Activated CD4-positive, alpha-beta T cell treated with anti-CD3 and anti-CD28 coated beads for 4 hours (primary cell): Measurements from ENCODE around the gene TRIM28.
"Not testable (repeated sequence)": the region's sequence is repeated elsewhere in the genome, so short reads cannot be mapped to it uniquely, and the experiment has no call there.

Experiments
- DNase-seq, 2 donors: peaks; one replicate each; pipeline ENCODE4 v3.0.0-alpha.2; 2020

Gene TRIM28

DNA sequence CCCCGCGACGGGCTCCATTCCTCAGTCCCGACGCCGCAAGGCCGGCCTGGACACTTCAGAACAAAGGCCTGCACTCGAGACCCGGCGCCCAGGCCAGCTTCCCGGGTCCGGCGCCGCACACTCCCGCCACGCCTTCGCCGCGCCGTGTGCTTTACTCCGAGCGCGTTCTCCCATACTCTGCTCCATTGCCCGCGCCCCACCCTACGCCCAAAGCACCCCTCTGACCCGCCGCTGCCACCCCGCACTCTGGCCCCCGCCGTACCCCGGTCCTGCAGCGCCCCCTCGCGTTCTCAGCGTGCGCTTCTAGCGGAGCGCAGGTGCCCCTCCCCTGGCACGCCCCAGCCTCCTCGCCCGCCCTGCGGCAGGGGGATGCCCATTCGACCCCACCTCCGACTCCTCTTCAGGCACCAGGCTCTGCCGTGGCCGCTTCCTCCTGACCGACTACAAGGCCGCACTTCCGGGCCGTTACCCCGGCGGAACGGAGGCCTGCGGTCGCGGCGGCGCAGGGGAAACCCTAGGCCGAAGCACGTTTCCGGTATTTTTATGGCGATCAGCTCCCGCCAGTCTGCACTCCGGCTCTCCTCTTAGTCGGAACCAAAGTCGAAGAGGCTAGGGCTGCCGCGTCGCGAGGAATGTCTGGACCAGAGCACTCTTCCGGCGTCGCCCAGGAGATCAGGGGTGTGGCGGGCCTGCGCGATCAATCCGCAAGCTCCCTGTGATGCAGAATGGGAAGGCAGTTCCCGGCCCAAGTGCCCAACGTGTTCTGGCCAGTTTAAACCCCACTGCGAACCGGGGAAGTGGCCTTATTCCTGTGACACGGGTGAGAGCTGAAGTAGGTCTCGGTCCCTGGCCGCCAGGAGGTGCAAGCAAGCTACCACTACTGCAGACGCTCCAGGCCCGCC, 24.3 kb upstream of the TRIM28 start, which contains the start of gene ZBTB45:
ZBTB45 (minus strand) TSS at position 456 of the 902 bp plus-strand sequence. CDS start 2,137 bp downstream, outside the sequence.
- DNase-seq: peak; percentile 81 to 83

DNA sequence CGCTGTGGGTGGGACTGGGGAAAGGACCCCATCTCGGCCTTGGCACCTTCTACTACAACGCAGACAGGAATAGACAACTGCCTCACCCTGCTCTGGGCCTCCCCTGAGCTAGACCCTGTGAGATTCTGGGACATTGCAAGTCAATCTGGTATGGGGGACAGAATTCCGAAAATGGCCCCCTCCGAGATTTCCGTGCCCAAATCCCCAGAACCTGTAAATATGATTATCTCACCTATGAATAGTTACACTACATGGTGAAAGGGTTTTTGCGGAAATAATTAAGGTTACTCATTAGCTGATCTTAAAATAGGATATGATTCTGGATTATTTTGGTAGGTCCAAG, 23.6 kb upstream of the TRIM28 start:
- no peak for DNase-seq

DNA sequence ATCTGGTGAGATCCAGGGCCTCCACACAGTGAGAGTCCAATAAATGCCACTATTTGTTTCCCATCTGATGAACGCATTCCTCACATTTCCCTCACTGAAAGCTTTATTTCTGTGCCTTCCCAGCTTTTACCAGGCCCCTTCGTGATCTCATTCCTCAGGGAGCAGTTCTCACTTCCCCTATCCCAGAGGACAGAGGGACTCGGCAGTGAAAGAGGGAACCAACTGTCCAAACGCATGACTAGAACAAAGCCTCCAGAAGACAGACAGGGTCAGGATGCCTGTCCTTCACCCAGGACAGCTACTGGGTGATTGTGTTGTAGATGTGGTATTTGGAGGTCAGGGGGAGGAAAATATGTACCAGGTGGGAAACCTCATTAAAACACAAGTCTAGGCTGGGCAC, 22.2 kb upstream of the TRIM28 start:
- DNase-seq: no peak

DNA sequence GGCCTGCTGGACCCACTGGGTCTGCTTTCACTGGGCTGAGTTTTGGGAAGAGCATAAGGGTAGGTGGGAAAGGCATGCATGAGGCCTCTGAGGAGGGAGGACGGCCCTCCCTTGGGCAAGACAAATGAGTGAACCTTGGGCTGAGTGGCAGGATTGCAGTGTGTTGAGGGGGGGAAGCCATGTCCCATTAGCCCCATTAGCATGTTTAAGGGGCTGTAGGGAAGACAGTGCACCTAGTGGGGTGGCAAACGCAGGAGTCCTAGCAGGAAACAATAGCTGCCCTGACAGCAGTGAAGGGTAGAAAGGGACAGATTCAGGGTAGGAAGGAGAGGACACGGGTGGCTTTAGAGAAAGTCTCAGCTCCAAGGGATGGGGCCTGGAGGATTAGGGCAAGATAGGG, 21.2 kb upstream of the TRIM28 start:
- no peak for DNase-seq

DNA sequence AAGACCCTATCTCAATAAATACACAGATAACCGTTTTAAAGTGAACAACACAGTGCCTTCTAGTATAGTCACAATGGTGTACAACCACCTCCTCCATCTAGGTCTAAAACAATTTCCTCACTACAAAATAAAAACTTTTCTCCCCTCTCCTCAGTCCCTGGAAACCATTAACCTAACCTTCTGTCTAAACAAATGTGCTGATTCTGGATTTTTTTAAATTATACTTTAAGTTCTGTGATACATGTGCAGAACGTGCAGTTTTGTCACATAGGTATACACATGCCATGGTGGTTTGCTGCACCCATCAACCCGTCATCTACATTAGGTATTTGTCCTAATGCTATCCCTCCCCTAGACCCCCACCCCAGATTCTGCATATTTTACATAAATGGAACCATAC, 14.5 kb upstream of the TRIM28 start:
- DNase-seq: no peak

DNA sequence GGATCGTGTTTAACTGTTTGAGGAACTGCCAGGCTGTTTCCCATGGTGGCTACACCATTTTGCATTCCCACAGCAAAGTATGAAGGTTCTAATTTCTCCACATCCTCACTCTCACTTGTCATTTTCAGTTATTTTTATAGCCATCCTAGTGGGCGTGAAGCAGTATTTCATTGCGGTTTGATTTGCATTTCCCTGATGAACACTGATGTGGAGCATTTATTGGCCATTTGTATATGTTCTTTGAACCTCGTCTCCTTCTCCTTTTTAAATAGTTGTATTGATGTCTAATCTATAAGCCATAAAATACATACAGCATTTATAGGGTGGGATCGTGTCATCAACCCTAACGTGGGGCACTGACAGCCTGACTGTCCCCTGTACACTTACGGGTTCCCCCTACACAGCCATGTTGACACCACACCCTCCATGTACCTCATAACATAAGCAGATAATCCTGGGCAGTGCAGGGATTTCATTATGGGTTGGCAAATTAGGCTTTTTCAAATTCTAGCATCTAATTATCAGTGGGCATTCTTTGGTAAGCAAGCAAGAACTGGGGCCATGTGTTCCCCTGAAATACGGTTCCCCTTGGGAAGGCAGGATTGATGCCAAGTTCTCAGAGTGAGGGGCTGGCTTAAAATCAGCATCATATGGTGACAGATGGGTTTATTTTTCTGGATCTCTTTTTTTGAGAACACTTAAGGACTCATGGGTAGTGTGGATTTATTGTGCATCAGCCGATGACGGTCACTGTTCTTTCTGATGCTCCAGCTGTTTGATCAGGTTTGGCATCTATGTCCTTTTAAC, 12.6 kb upstream of the TRIM28 start:
- DNase-seq: no peak

DNA sequence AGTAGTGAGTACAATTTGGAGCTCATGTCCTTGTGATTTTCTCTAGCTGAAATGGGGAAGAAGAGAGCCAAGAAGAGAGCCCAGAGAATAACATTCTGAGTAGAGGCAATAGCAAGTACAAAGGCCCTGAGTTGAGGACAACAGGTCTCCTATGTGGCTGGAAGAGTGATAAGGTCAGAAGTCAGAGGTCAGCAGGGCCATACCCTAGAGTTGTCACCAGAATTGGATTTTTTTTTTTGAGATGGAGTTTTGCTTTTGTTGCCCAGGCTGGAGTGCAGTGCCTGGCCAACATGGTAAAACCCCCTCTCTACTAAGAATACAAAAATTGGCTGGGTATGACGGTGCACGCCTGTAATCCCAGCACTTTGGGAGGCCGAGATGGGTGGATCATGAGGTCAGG, 8.0 kb upstream of the TRIM28 start:
- no peak for DNase-seq

DNA sequence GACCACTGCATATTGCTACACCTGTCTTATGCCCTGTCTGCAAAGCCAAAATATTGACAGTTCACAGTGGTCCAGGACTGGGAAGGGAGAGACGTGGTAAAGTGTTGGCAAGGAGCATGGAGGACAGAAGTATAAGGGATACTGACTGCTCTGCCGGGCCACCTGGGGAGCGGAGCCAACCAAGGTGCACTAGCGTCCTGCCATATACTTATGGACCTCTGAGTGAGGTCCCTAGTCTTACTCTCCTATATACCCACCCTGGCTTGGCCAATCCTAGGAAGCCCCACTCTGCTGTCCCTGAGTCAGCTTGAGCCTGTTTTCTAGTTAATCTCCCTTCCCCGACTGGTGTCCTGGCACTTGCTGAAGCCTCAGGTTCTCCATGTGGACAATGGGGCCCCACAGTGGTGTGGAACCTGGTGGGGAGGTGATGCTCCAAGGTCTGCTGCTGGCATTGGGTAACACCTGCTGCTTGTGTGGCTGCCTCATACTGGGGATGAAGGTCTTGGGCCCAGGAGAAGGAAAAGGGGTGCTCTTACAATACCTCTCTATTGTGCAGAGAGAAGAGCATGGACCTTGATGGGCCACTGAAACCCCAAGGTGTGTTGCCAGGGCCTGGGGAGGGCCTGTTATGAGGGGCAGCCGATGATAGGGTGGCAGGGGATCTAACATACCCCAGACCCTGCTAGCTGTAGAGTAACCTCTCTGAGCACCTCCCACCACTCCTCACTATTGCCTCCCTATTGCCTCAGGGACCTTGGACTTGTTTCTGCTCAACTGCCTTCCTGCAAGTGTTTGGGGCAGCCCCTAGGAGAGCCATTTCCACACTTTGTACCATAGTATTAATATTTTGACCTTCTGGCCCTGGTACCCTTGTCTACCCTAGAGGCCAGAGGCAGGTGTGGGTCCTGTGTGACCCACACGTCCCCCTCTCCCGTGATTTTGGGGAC, 6.7 kb upstream of the TRIM28 start:
- no peak for DNase-seq

DNA sequence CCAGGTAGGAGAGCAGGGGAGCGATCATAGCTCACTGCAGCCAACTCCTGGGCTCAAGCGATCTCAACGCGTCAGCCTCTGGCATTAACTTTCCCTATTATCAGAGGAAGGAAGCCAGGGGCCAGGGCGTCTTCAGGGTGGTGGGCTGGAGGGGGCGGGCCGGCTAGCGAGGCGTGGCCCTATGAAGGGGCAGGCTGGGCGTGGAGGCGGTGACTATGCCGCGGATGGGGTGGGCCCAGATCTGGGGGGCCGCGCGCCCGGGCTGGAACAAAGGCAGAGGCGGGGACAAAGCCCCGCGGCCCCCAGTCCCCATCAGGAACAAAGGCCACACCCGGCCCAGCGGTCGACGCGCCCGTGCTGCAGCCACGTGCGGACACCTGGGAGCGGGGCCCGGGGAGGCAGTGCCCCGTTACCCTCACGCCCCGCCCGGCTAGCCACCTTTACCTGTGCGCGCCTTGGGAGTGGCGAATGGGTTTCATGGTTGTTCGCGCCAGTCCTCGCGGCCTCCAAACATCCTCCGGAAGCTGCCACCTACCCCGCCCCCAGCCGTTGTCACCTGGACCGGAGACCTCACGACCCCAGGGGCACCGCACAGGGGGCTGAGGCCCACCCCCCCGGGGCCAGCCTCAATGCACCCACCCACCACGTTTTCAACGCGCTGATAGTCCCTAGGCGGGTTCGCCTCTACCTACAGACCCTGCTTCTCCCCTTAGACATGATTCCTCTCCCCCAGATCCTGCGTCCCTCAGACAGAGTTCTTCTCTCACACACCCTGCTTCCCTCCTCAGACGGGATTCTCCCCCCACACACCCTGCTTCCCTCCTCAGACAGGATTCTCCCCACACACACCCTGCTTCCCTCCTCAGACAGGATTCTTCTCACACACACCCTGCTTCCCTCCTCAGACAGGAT, 5.4 kb upstream of the TRIM28 start:
- no peak for DNase-seq

DNA sequence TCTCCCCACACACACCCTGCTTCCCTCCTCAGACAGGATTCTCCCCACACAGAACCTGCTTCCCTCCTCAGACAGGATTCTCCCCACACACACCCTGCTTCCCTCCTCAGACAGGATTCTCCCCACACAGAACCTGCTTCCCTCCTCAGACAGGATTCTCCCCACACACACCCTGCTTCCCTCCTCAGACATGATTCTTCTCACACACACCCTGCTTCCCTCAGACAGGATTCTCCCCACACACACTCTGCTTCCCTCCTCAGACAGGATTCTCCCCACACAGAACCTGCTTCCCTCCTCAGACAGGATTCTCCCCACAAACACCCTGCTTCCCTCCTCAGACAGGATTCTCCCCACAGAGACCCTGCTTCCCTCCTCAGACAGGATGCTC, 4.7 kb upstream of the TRIM28 start:
- DNase-seq: not testable (repeated sequence)

DNA sequence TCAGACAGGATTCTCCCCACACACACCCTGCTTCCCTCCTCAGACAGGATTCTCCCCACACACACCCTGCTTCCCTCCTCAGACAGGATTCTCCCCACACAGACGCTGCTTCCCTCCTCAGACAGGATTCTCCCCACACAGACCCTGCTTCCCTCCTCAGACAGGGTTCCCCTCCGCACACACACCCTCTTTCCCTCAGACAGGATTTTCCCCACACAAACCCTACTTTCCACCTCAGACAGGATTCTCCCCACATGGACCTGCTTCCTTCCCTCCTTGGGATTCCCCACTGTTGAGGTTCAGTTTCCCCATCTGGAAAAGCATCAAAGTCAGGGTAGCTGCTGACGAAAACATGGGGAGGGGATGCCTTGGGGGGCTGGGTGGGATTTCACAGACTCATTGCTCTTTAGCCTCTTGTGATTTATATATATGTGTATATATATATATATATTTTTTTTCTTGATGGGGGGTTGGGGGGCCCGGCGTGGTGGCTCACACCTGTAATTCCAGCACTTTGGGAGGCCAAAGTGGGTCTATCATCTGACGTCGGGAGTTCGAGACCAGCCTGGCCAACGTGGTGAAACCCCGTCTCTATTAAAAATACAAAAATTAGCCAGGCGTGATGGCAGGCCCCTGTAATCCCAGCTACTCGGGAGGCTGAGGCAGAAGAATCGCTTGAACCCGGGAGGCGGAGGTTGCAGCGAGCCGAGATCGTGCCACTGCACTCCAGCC, 1.1 kb upstream of the TRIM28 start:
- not testable (repeated sequence) for DNase-seq

DNA sequence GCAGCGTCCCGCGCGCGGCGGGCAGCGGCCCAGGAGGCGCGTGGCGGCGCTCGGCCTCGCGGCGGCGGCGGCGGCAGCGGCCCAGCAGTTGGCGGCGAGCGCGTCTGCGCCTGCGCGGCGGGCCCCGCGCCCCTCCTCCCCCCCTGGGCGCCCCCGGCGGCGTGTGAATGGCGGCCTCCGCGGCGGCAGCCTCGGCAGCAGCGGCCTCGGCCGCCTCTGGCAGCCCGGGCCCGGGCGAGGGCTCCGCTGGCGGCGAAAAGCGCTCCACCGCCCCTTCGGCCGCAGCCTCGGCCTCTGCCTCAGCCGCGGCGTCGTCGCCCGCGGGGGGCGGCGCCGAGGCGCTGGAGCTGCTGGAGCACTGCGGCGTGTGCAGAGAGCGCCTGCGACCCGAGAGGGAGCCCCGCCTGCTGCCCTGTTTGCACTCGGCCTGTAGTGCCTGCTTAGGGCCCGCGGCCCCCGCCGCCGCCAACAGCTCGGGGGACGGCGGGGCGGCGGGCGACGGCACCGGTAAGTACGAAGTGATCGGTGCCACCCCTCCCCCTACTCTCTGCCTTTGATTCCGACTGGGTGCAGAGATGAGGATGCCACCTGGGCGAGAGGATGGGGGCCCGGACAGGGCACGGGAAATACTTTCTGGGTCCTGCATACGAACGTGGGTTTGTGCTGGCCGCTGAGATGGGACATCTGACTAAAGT, 874 bp downstream of the TRIM28 start:
- DNase-seq: peak in 1 of 2 donors; percentile 72

DNA sequence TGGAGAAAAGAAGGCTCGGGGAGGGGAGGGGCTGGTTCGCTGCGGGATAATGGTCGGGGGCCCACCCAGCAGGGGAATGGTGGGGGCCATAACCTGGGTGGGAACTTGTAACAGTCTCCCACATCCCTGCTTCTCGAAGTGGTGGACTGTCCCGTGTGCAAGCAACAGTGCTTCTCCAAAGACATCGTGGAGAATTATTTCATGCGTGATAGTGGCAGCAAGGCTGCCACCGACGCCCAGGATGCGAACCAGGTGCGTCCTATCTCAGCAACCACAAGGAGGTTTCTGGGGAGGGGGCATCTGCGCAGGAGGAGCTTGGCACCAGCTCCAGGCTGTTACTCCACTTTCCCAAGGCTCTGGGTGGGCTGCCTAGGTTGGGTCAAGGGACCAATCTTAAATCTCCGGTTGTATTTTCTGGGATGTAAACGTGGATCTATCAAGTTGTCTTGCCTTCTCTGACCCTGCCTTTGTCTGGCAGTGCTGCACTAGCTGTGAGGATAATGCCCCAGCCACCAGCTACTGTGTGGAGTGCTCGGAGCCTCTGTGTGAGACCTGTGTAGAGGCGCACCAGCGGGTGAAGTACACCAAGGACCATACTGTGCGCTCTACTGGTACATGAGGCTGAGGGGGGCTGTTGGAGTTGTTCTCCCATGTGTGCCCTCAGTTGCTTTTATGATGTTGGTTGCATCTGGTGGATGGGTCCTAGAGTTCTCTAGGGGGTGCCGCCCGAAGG, 1.6 kb downstream of the TRIM28 start:
- DNase-seq: no peak

DNA sequence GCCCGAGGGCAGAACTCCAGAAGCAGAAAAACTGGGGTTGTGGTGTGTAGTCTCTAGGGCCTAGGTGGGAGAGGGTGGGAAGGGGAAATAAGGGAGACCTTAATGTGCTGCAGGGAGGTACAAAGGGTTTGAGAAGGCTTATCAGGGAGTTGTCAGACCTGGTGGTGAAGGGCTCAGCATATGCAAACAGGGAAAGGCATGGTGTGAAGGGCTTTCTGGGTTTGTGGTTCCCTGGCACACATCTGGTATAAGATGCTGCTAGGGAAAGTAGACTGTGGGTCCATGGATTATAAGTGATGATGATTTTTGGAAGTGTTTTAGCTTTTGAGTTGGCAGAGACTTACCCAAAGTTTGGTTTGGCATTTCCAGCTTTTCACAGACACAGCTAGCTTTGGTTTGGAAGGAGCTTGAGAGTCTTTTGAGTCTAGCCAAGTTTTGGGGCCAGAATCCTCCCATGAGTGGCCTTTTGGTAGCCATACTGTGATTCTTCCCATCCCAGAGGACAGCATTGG, 2.2 kb downstream of the TRIM28 start:
- no peak for DNase-seq

DNA sequence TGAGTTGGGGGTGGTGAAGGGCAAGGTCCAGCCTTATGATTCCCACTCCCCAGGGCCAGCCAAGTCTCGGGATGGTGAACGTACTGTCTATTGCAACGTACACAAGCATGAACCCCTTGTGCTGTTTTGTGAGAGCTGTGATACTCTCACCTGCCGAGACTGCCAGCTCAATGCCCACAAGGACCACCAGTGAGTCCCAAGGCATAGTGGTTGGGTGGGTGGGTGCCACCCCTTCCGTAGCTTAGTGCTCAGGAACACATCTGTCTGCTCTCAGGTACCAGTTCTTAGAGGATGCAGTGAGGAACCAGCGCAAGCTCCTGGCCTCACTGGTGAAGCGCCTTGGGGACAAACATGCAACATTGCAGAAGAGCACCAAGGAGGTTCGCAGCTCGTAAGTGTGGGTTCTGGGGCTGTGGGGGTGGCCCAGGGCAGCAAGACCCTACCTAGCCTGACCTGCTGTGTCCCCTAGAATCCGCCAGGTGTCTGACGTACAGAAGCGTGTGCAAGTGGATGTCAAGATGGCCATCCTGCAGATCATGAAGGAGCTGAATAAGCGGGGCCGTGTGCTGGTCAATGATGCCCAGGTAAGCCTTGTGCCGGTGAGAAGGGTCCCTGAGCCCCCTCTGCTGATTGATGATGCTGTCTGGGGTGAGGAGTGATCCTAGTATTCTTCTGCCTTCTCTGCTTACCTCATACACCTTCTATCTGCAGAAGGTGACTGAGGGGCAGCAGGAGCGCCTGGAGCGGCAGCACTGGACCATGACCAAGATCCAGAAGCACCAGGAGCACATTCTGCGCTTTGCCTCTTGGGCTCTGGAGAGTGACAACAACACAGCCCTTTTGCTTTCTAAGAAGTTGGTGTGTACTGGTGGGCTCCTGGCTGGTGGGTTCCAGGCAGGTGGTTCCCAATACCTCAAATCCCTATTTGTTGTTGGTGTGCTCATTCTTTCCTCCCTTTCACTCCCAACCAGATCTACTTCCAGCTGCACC, 3.8 kb downstream of the TRIM28 start:
- DNase-seq: no peak

DNA sequence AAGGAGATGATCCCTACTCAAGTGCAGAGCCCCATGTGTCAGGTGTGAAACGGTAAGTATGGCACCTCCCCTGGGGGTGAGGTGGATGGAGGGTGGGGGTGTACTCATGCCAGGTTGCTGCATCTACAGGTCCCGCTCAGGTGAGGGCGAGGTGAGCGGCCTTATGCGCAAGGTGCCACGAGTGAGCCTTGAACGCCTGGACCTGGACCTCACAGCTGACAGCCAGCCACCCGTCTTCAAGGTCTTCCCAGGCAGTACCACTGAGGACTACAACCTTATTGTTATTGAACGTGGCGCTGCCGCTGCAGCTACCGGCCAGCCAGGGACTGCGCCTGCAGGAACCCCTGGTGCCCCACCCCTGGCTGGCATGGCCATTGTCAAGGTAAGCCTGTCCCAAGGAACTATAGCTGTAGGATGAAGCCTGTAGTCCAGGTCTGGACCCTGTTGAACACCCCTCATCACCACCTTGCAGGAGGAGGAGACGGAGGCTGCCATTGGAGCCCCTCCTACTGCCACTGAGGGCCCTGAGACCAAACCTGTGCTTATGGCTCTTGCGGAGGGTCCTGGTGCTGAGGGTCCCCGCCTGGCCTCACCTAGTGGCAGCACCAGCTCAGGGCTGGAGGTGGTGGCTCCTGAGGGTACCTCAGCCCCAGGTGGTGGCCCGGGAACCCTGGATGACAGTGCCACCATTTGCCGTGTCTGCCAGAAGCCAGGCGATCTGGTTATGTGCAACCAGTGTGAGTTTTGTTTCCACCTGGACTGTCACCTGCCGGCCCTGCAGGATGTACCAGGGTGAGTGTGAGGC, 5.2 kb downstream of the TRIM28 start:
- DNase-seq: no peak

DNA sequence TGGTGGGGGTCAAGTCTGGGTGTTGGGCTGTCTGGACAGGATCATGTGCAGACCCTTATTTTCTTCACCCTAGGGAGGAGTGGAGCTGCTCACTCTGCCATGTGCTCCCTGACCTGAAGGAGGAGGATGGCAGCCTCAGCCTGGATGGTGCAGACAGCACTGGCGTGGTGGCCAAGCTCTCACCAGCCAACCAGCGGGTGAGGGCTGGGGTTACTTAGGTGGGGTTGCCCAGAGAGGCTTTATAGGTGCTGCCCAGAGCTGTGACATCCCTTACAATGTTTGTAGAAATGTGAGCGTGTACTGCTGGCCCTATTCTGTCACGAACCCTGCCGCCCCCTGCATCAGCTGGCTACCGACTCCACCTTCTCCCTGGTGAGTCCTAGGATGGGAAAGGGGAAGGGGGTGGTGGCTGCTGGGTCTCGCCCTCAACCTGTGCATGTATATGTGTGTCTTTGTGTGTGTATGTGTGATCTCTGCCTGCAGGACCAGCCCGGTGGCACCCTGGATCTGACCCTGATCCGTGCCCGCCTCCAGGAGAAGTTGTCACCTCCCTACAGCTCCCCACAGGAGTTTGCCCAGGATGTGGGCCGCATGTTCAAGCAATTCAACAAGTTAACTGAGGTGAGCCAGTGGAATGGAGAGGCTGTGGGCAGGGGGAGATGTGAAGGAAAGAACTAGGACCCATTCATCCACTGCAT, 5.9 kb downstream of the TRIM28 start:
- no peak for DNase-seq
